ENCODE results near the gene GPRASP1. TPM values are rescaled to one million over a fixed set of nuclear protein-coding genes. Genes with fewer than 3 reads are reported as not detected.

The GPRASP1 gene
- total and polyA plus RNA-seq, 2 of the 13 experiments (the other 11 are each of a cell fraction or from before 2014, with no cell fraction given), result 0.38 to 1.4 TPM

DNA sequence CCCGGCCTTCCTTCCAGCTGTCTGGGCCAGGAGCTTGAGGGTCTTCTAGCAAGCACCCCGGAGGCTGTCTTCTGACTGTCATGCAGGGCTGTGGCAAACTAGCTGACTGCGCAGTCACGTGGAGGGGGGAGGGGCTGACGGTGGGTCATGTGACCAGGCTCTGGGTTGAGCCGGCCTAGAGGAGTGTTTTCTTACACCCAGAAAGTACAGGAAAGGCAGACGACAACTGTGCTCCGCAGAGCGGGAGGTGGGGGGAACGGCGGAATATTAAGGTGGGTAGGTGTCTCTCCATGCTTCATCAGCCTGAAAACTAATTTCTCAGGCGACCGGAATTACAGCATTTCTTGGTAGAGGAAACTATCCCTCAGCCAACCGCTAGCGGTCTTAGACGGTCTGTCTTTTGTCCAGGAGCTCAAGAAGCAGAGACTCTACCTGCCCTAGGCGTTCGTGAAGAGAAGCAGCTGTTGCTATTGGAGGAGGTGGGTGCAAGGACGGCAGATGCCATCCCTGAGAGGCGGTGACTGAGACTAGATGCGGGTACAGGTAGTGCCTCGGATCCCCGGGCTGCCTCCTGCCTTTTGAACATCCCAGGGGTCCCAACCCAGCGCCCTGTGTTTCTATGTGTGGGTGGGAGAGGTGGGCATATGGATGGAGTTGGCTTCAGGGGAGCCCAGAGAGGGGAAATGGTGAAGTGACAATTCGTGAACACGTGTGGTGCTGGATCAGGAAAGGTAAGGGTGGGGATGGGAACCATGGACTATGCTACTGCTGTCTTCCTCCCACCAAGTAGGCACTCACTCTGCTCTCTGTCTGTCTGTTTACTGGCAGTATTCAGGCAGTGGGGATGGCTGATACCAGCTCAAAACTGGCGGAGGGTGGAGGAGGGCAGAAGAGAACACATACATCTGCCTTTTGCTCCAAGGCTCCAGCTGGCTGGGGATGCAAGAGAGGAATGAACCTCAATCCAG is 8.8 kb downstream of the GPRASP1 start:
- WGBS (ENCODE audit: low lambda C conversion rate), result 28% methylated on average over 7 of the region's 27 CpGs
- BruUV-seq (replicated peaks), result TSS peak; percentile 69
- ATAC-seq (peak; percentile 94), DNase-seq (ENCODE audit: low spot score) (peak; percentile 52), FAIRE-seq (peak; percentile 57)
- Histone ChIP-seq H3K4me3 (replicated peaks in 1 of 3; ENCODE audit: insufficient read depth in 1 of 3, low read depth in 2 of 3, low read length in 3 of 3) (peak overlapping the region; percentile 47 to 71 (median 57)), H3K9me3 (ENCODE audit: low read length) (no peaks in the 10 kb centered on the region), H3K79me2 (ENCODE audit: insufficient read depth, low read length) (peaks cover 2% of the 10 kb centered on the region), H3K4me1 (ENCODE audit: insufficient read depth, low read length) (peaks cover 12% of the 10 kb centered on the region), H2AFZ (ENCODE audit: low read length) (peak overlapping the region; percentile 86), H3K4me2 (ENCODE audit: low read depth, low read length) (peak overlapping the region; percentile 81), H3K36me3 (replicated peaks in 1 of 2; ENCODE audit: control insufficient read depth in 1 of 2, insufficient read depth in 2 of 2, low read length in 2 of 2) (no peaks in the 10 kb centered on the region), H3K27ac (ENCODE audit: extremely low read length, insufficient read depth, low read length) (peak overlapping the region; percentile 61), H3K27me3 (ENCODE audit: control insufficient read depth in 1 of 2, insufficient read depth in 2 of 2, low read length in 2 of 2) (no peaks in the 10 kb centered on the region; a peak in 1 of 5 replicates), H3K9ac (ENCODE audit: insufficient read depth, low read depth, low read length) (peak overlapping the region; percentile 75), H4K20me1 (ENCODE audit: insufficient read depth, low read length) (no peaks in the 10 kb centered on the region)
- intact Hi-C loops (cut with micrococcal nuclease; ENCODE audit: unreplicated experiment) (loop anchor here (5.0 kb wide), 1 partner anchor 107 kb away; no protein-coding TSS in a partner anchor), in situ Hi-C loops (cut with HindIII; ENCODE audit: extremely low pct_ligation_motif_present, low pct_unique_long_range_greater_than_20kb) (no loop called here)
- ChIA-PET POLR2A (interaction anchor here (1.1 to 1.8 kb wide), 3 partner anchors 8 to 61 kb away, joined by 3 to 8 read pairs (median 7); partner anchors contain the start of gene ARMCX5), CTCF (ENCODE audit: low intra/inter-chr PET ratio, low total read pairs) (no interaction called here)
- no peak for TF ChIP-seq ZNF589 (CRISPR knock-in tag; conservative IDR thresholded peaks at IDR 0.05)
- TF ChIP-seq, protein P1, sequence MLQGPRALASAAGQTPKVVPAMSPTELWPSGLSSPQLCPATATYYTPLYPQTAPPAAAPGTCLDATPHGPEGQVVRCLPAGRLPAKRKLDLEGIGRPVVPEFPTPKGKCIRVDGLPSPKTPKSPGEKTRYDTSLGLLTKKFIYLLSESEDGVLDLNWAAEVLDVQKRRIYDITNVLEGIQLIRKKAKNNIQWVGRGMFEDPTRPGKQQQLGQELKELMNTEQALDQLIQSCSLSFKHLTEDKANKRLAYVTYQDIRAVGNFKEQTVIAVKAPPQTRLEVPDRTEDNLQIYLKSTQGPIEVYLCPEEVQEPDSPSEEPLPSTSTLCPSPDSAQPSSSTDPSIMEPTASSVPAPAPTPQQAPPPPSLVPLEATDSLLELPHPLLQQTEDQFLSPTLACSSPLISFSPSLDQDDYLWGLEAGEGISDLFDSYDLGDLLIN (CRISPR knock-in tag; IDR thresholded peaks at IDR 0.05; ENCODE audit: borderline replicate concordance), result no peak
- TF ChIP-seq, protein P2, sequence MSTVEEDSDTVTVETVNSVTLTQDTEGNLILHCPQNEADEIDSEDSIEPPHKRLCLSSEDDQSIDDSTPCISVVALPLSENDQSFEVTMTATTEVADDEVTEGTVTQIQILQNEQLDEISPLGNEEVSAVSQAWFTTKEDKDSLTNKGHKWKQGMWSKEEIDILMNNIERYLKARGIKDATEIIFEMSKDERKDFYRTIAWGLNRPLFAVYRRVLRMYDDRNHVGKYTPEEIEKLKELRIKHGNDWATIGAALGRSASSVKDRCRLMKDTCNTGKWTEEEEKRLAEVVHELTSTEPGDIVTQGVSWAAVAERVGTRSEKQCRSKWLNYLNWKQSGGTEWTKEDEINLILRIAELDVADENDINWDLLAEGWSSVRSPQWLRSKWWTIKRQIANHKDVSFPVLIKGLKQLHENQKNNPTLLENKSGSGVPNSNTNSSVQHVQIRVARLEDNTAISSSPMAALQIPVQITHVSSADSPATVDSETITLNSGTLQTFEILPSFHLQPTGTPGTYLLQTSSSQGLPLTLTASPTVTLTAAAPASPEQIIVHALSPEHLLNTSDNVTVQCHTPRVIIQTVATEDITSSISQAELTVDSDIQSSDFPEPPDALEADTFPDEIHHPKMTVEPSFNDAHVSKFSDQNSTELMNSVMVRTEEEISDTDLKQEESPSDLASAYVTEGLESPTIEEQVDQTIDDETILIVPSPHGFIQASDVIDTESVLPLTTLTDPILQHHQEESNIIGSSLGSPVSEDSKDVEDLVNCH (CRISPR knock-in tag; IDR thresholded peaks at IDR 0.05), result no peak
- TF ChIP-seq, protein P3, sequence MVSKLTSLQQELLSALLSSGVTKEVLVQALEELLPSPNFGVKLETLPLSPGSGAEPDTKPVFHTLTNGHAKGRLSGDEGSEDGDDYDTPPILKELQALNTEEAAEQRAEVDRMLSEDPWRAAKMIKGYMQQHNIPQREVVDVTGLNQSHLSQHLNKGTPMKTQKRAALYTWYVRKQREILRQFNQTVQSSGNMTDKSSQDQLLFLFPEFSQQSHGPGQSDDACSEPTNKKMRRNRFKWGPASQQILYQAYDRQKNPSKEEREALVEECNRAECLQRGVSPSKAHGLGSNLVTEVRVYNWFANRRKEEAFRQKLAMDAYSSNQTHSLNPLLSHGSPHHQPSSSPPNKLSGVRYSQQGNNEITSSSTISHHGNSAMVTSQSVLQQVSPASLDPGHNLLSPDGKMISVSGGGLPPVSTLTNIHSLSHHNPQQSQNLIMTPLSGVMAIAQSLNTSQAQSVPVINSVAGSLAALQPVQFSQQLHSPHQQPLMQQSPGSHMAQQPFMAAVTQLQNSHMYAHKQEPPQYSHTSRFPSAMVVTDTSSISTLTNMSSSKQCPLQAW (CRISPR knock-in tag; IDR thresholded peaks at IDR 0.05), result no peak
- no peak for TF ChIP-seq KMT2B (CRISPR knock-in tag; IDR thresholded peaks at IDR 0.05)
- TF ChIP-seq, protein P4, sequence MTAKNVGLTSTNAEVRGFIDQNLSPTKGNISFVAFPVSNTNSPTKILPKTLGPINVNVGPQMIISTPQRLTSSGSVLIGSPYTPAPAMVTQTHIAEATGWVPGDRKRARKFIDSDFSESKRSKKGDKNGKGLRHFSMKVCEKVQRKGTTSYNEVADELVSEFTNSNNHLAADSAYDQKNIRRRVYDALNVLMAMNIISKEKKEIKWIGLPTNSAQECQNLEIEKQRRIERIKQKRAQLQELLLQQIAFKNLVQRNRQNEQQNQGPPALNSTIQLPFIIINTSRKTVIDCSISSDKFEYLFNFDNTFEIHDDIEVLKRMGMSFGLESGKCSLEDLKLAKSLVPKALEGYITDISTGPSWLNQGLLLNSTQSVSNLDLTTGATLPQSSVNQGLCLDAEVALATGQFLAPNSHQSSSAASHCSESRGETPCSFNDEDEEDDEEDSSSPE (CRISPR knock-in tag; IDR thresholded peaks at IDR 0.05), result no peak
- TF ChIP-seq, protein P5, sequence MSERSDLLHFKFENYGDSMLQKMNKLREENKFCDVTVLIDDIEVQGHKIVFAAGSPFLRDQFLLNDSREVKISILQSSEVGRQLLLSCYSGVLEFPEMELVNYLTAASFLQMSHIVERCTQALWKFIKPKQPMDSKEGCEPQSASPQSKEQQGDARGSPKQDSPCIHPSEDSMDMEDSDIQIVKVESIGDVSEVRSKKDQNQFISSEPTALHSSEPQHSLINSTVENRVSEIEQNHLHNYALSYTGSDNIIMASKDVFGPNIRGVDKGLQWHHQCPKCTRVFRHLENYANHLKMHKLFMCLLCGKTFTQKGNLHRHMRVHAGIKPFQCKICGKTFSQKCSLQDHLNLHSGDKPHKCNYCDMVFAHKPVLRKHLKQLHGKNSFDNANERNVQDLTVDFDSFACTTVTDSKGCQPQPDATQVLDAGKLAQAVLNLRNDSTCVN (CRISPR knock-in tag; IDR thresholded peaks at IDR 0.05; ENCODE audit: borderline replicate concordance), result no peak
- no peak for TF ChIP-seq FOXA3 (CRISPR knock-in tag; IDR thresholded peaks at IDR 0.05)
- no peak for TF ChIP-seq CBX5 (CRISPR knock-in tag; IDR thresholded peaks at IDR 0.05; ENCODE audit: borderline replicate concordance)
- TF ChIP-seq AHR (CRISPR knock-in tag; IDR thresholded peaks at IDR 0.05), result no peak
- peak; percentile 89 for TF ChIP-seq SAP130 (CRISPR knock-in tag; IDR thresholded peaks at IDR 0.05; ENCODE audit: low read depth)
- TF ChIP-seq BHLHE40 (IDR thresholded peaks at IDR 0.05; ENCODE audit: low read length), result peak; percentile 91
- TF ChIP-seq, protein P6, sequence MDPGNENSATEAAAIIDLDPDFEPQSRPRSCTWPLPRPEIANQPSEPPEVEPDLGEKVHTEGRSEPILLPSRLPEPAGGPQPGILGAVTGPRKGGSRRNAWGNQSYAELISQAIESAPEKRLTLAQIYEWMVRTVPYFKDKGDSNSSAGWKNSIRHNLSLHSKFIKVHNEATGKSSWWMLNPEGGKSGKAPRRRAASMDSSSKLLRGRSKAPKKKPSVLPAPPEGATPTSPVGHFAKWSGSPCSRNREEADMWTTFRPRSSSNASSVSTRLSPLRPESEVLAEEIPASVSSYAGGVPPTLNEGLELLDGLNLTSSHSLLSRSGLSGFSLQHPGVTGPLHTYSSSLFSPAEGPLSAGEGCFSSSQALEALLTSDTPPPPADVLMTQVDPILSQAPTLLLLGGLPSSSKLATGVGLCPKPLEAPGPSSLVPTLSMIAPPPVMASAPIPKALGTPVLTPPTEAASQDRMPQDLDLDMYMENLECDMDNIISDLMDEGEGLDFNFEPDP (CRISPR knock-in tag; conservative IDR thresholded peaks at IDR 0.05), result 0 out of 2 replicates have a peak, but pooled peaks have one; percentile 51
